HepG2 (cell line): Measurements from ENCODE around the gene ARSB. TPM values are rescaled to one million over a fixed set of nuclear protein-coding genes. Genes with fewer than 3 reads are reported as not detected.
"Not testable (repeated sequence)": the region's sequence is repeated elsewhere in the genome, so short reads cannot be mapped to it uniquely, and the experiment has no call there.

Experiments
- ATAC-seq: fragments of 200-7000 bp; cut with Tn5 transposase; 3 replicates; pipeline ENCODE4 v1.9.1; 2020; ENCODE audit warnings: mild to moderate bottlenecking, moderate library complexity
- BruUV-seq: library from RNA; stranded (reverse); fragments of 400-500 nt; replicated peaks from 2 replicates; lab custom pipeline; 2021; lab: Mats Ljungman, UMichigan
- CTCF ChIA-PET: fragments of 300-600 bp; formaldehyde crosslinking; extraction: SDS; loops from one replicate; lab custom pipeline; 2021; ENCODE audit warnings: low total read pairs, inconsistent platforms, low intra/inter-chr PET ratio; lab: Yijun Ruan, JAX
- POLR2A ChIA-PET: fragments of 350-600 bp; sonication (Branson Sonifier 250); formaldehyde crosslinking; loops from one replicate; lab custom pipeline; 2020; ENCODE audit warnings: antibody characterized with exemption, inconsistent platforms; lab: Yijun Ruan, JAX
- DNase-seq: peaks from one replicate; pipeline ENCODE4 v3.0.0-alpha.2; 2015; ENCODE audit warnings: low spot score
- FAIRE-seq: peaks from 3 replicates; lab custom pipeline; 2011; peaks lifted over from hg19 to GRCh38; lab: Jason Lieb, UNC
- H2AFZ ChIP-seq: one replicate; pipeline ENCODE4 v1.6.1; 2011; ENCODE audit warnings: low read length, inconsistent platforms
- H3K27ac ChIP-seq: fragments of 300-600 bp; 3 replicates; pipeline ENCODE4 v1.8.0; 2011; ENCODE audit warnings: mixed run types, mild to moderate bottlenecking, mixed read lengths, low read length, inconsistent platforms; ENCODE audit not compliant: insufficient read depth; ENCODE audit errors: extremely low read length
- H3K27me3 ChIP-seq, 2 experiments: fragments of 200-600 bp in 1 of 2; 2 replicates in 1 of 2; 3 replicates in 1 of 2; pipeline versions ENCODE4 v1.6.0 to v1.8.0; 2011; ENCODE audit warnings: low read length in 2 of 2, mild to moderate bottlenecking in 2 of 2, moderate library complexity in 2 of 2, inconsistent platforms in 1 of 2; ENCODE audit not compliant: insufficient read depth in 2 of 2, control insufficient read depth in 1 of 2
- H3K36me3 ChIP-seq, 2 experiments: fragments of 200-600 bp in 1 of 2; replicated peaks in 1 of 2; 2 replicates in 1 of 2; 3 replicates in 1 of 2; pipeline versions ENCODE4 v1.5.1 to v1.8.0; 2011; ENCODE audit warnings: low read length in 2 of 2, inconsistent platforms in 1 of 2; ENCODE audit not compliant: insufficient read depth in 2 of 2, control insufficient read depth in 1 of 2
- H3K4me1 ChIP-seq: 2 replicates; pipeline ENCODE4 v1.5.1; 2012; ENCODE audit warnings: low read length, inconsistent platforms; ENCODE audit not compliant: insufficient read depth
- H3K4me2 ChIP-seq: 2 replicates; pipeline ENCODE4 v1.6.0; 2011; ENCODE audit warnings: low read depth, low read length, inconsistent platforms
- H3K4me3 ChIP-seq, 3 experiments: fragments of 200-600 bp in 1 of 3; sonication (generic), shearing (Covaris generic) in 1 of 3; replicated peaks in 1 of 3; 2 replicates each; pipeline ENCODE4 v1.5.1; 2011 to 2016; ENCODE audit warnings: low read length in 3 of 3, inconsistent platforms in 2 of 3, low read depth in 2 of 3, mild to moderate bottlenecking in 2 of 3, control low read depth in 1 of 3, mixed read lengths in 1 of 3; ENCODE audit not compliant: insufficient read depth in 1 of 3
- H3K79me2 ChIP-seq: one replicate; pipeline ENCODE4 v1.6.1; 2011; ENCODE audit warnings: low read length, inconsistent platforms; ENCODE audit not compliant: insufficient read depth
- H3K9ac ChIP-seq: 2 replicates; pipeline ENCODE4 v1.6.0; 2011; ENCODE audit warnings: mild to moderate bottlenecking, low read depth, low read length, inconsistent platforms; ENCODE audit not compliant: insufficient read depth
- H3K9me3 ChIP-seq: 2 replicates; pipeline ENCODE4 v1.5.1; 2012; ENCODE audit warnings: mild to moderate bottlenecking, low read length
- H4K20me1 ChIP-seq: 2 replicates; pipeline ENCODE4 v1.6.0; 2011; ENCODE audit warnings: inconsistent platforms, mild to moderate bottlenecking, low read length, moderate library complexity; ENCODE audit not compliant: insufficient read depth
- AHDC1 ChIP-seq: sonication (generic); formaldehyde crosslinking; IDR thresholded peaks from 2 replicates; pipeline ENCODE4 v1.5.1; 2020; ENCODE audit warnings: mild to moderate bottlenecking, missing genetic modification reagents, borderline replicate concordance
- ELF4 ChIP-seq: sonication (generic); formaldehyde crosslinking; IDR thresholded peaks from 2 replicates; pipeline ENCODE4 v1.5.0; 2020; ENCODE audit warnings: missing genetic modification reagents, mild to moderate bottlenecking, moderate library complexity, borderline replicate concordance
- FOSL2 ChIP-seq: sonication (generic); formaldehyde crosslinking; IDR thresholded peaks from 2 replicates; pipeline ENCODE4 v1.4.0; 2020; ENCODE audit warnings: missing genetic modification reagents
- FOXJ3 ChIP-seq: sonication (generic); formaldehyde crosslinking; IDR thresholded peaks from 2 replicates; pipeline ENCODE4 v1.4.0; 2020; ENCODE audit warnings: missing genetic modification reagents, mild to moderate bottlenecking, borderline replicate concordance
- HDAC1 ChIP-seq: sonication (generic); formaldehyde crosslinking; IDR thresholded peaks from 2 replicates; pipeline ENCODE4 v1.5.1; 2020; ENCODE audit warnings: mild to moderate bottlenecking, missing genetic modification reagents
- MNT ChIP-seq: fragments of 450-650 bp; IDR thresholded peaks from 2 replicates; pipeline ENCODE4 v1.6.1; 2016
- SALL1 ChIP-seq: sonication (generic); formaldehyde crosslinking; IDR thresholded peaks from 2 replicates; pipeline ENCODE4 v1.8.0; 2022; ENCODE audit warnings: mild to moderate bottlenecking, missing genetic modification reagents
- SAP130 ChIP-seq: IDR thresholded peaks from 2 replicates; pipeline ENCODE4 v1.6.1; 2016; ENCODE audit warnings: low read depth
- TBX2 ChIP-seq: sonication (generic); formaldehyde crosslinking; IDR thresholded peaks from 2 replicates; pipeline ENCODE4 v1.5.0; 2020; ENCODE audit warnings: missing genetic modification reagents, mild to moderate bottlenecking, borderline replicate concordance
- TOPORS ChIP-seq: sonication (generic); formaldehyde crosslinking; IDR thresholded peaks from 2 replicates; pipeline ENCODE4 v1.8.0; 2023; ENCODE audit warnings: mild to moderate bottlenecking, missing genetic modification reagents
- ZEB1 ChIP-seq: IDR thresholded peaks from 2 replicates; pipeline ENCODE4 v1.6.1; 2012; ENCODE audit warnings: mild to moderate bottlenecking, low read depth, inconsistent platforms; ENCODE audit not compliant: insufficient replicate concordance
- WGBS: methylation state at CpG from one replicate; pipeline ENCODE4 v1.1.6; 2017; ENCODE audit warnings: low lambda C conversion rate; 5-methylcytosine and 5-hydroxymethylcytosine counted together
- in situ Hi-C: cut with HindIII; loops from 2 replicates; pipeline ENCODE4 v1.10.0; 2017; ENCODE audit warnings: low pct_unique_long_range_greater_than_20kb; ENCODE audit not compliant: extremely low pct_ligation_motif_present
- intact Hi-C: fragments of 100-400 bp; cut with micrococcal nuclease; formaldehyde crosslinking; loops from one replicate; pipeline ENCODE4 v1.10.0; 2022; ENCODE audit not compliant: unreplicated experiment
- polyA plus RNA-seq, 8 experiments: library from polyadenylated mRNA; depleted of rRNA in 3 of 8; stranded (reverse) in 7 of 8; unstranded in 1 of 8; fragments of >200 nt; fragmentation: Illumina TruSeq in 4 of 8; extraction: Trizol in 4 of 8; gene quantifications; 2 replicates each; pipeline versions ENCODE4 v1.2.1 to v1.2.3, GENCODE V29; 2011 to 2016; ENCODE audit warnings: low read depth in 4 of 8, missing spikeins in 1 of 8, mixed read lengths in 1 of 8; ENCODE audit not compliant: insufficient read depth in 1 of 8
- total RNA-seq, 5 experiments: library from RNA; depleted of rRNA; stranded (reverse); fragments of >200 nt; fragmentation: Illumina TruSeq; extraction: Trizol; gene quantifications; 2 replicates each; pipeline ENCODE4 v1.2.3, GENCODE V29; 2016; ENCODE audit warnings: low read depth in 1 of 5

ARSB gene
- total and polyA plus RNA-seq, 2 of the 13 experiments (the other 11 are each of a cell fraction or from before 2014, with no cell fraction given) = 52.6 to 66.4 TPM

- H3K36me3 ChIP-seq, CTCF ChIA-PET, in situ Hi-C loops, H2AFZ ChIP-seq, H3K9me3 ChIP-seq, H4K20me1 ChIP-seq, BruUV-seq, ATAC-seq, H3K79me2 ChIP-seq, POLR2A ChIA-PET, H3K4me2 ChIP-seq, FAIRE-seq, H3K9ac ChIP-seq, intact Hi-C loops, H3K27ac ChIP-seq, H3K4me3 ChIP-seq, DNase-seq: not testable (repeated sequence)
- Histone ChIP-seq H3K27me3 (peaks cover 0 to 24% of the 10 kb centered on the region in 2 experiments; a peak in 3 of 5 replicates), H3K4me1 (peaks cover 31% of the 10 kb centered on the region)
- 85% methylated on average over 5 of the region's 5 CpGs for WGBS
Observed at GRCh38 chr5:78762743-78763142, 222.4 kb downstream of the ARSB start.

- Histone ChIP-seq H2AFZ (no peak overlapping the region), H3K4me1 (peaks cover 40% of the 10 kb centered on the region), H3K9ac (no peak overlapping the region), H3K4me2 (no peak overlapping the region), H3K27ac (no peak overlapping the region), H3K79me2 (no peaks in the 10 kb centered on the region), H3K4me3 (no peak overlapping the region), H3K36me3 (no peaks in the 10 kb centered on the region), H3K9me3 (no peaks in the 10 kb centered on the region), H4K20me1 (no peaks in the 10 kb centered on the region), H3K27me3 (peaks cover 0 to 24% of the 10 kb centered on the region in 2 experiments; a peak in 3 of 5 replicates)
- WGBS = 2% methylated on average over 6 of the region's 6 CpGs
- BruUV-seq = no TSS peak
- POLR2A ChIA-PET = no interaction called here
- DNase-seq = peak; percentile 54
- FAIRE-seq = no peak
- intact Hi-C loops = no loop called here
- CTCF ChIA-PET = no interaction called here
- in situ Hi-C loops = no loop called here
- ATAC-seq = no peak
- TF ChIP-seq ELF4 (CRISPR knock-in tag) (no peak), FOSL2 (CRISPR knock-in tag) (peak; percentile 75), ZEB1 (no peak), TOPORS (CRISPR knock-in tag) (no peak), SAP130 (CRISPR knock-in tag) (peak; percentile 42), AHDC1 (peak; percentile 68), SALL1 (peak; percentile 62; the same call in 1 of the 2 replicates), HDAC1 (CRISPR knock-in tag) (peak; percentile 57), FOXJ3 (0 out of 2 replicates have a peak, but pooled peaks have one; percentile 38), TBX2 (CRISPR knock-in tag) (peak; percentile 56), MNT (0 out of 2 replicates have a peak, but pooled peaks have one; percentile 18)
Observed at GRCh38 chr5:78761840-78762239, 223.3 kb downstream of the ARSB start.
